CD8-positive, alpha-beta memory T cell (primary cell): Measurements from ENCODE around the gene PKN1. TPM values are rescaled to one million over a fixed set of nuclear protein-coding genes. Genes with fewer than 3 reads are reported as not detected.
A peak's percentile ranks its signal among the peaks of the same experiment; 100 is the strongest.

Experiments
- CTCF ChIA-PET: fragments of 350-600 bp; sonication (Branson Sonifier 250); formaldehyde crosslinking; loops from one replicate; lab custom pipeline; 2021; ENCODE audit warnings: antibody characterized with exemption; lab: Charles Lee
- POLR2A ChIA-PET: fragments of 350-600 bp; sonication (Branson Sonifier 250); formaldehyde crosslinking; loops from one replicate; lab custom pipeline; 2021; ENCODE audit warnings: antibody characterized with exemption; lab: Charles Lee
- DNase-seq, 5 donors: peaks; one replicate each; pipeline versions ENCODE4 v3.0.0 to v3.0.0-alpha.2; 2020 to 2022; ENCODE audit warnings: mixed read lengths in 1 of 5
- H3K27ac ChIP-seq: one replicate; pipeline ENCODE4 v1.7.0; 2013; ENCODE audit warnings: low read depth, mild to moderate bottlenecking, low read length, moderate library complexity
- H3K27me3 ChIP-seq: 2 replicates; pipeline ENCODE4 v1.7.0; 2013; ENCODE audit warnings: low read length, mild to moderate bottlenecking; ENCODE audit not compliant: insufficient read depth, poor library complexity, severe bottlenecking
- H3K36me3 ChIP-seq: 2 replicates; pipeline ENCODE4 v1.7.0; 2013; ENCODE audit warnings: mild to moderate bottlenecking, low read length, moderate library complexity; ENCODE audit not compliant: insufficient read depth
- H3K4me1 ChIP-seq: 2 replicates; pipeline ENCODE4 v1.7.0; 2013; ENCODE audit warnings: mild to moderate bottlenecking, low read length, moderate library complexity; ENCODE audit not compliant: insufficient read depth
- H3K4me3 ChIP-seq: 2 replicates; pipeline ENCODE4 v1.7.0; 2013; ENCODE audit warnings: mild to moderate bottlenecking, low read length
- H3K9me3 ChIP-seq: 2 replicates; pipeline ENCODE4 v1.7.0; 2013; ENCODE audit warnings: mild to moderate bottlenecking, low read length
- H3K27ac Mint-ChIP-seq, 8 donors: one replicate each; pipeline ENCODE4 v1.8.0; 2020 to 2021; ENCODE audit warnings: mixed read lengths in 8 of 8, mild to moderate bottlenecking in 6 of 8, inconsistent platforms in 3 of 8, moderate library complexity in 3 of 8
- H3K27me3 Mint-ChIP-seq, 2 donors: one replicate each; pipeline ENCODE4 v1.8.0; 2020 to 2021; ENCODE audit warnings: mixed read lengths in 2 of 2, mild to moderate bottlenecking in 1 of 2, moderate library complexity in 1 of 2
- H3K36me3 Mint-ChIP-seq, 3 donors: one replicate each; pipeline ENCODE4 v1.8.0; 2020 to 2021; ENCODE audit warnings: mixed read lengths in 3 of 3, inconsistent platforms in 1 of 3, mild to moderate bottlenecking in 1 of 3
- H3K4me1 Mint-ChIP-seq, 3 donors: one replicate each; pipeline ENCODE4 v1.8.0; 2020 to 2021; ENCODE audit warnings: mixed read lengths in 3 of 3, inconsistent platforms in 1 of 3, mild to moderate bottlenecking in 1 of 3
- H3K4me3 Mint-ChIP-seq, 7 donors: one replicate each; pipeline ENCODE4 v1.8.0; 2020 to 2021; ENCODE audit warnings: mixed read lengths in 7 of 7, mild to moderate bottlenecking in 6 of 7, moderate library complexity in 4 of 7, inconsistent platforms in 2 of 7
- H3K9me3 Mint-ChIP-seq, 5 donors: one replicate each; pipeline ENCODE4 v1.8.0; 2020 to 2022; ENCODE audit warnings: mixed read lengths in 5 of 5, mild to moderate bottlenecking in 3 of 5, moderate library complexity in 2 of 5, inconsistent platforms in 1 of 5
- polyA plus RNA-seq: library from polyadenylated mRNA; unstranded; fragments of 300-500 nt; fragmentation: Illumina TruSeq; gene quantifications from one replicate; pipeline ENCODE4 v1.2.3, GENCODE V29; 2021
- total RNA-seq, 2 experiments: library from RNA; stranded (reverse); gene quantifications; one replicate each; pipeline ENCODE4 v1.2.3, GENCODE V29; 2021

Gene PKN1
- total and polyA plus RNA-seq, 3 experiments from 2014 or later: 86.6 to 205 (median 177) TPM

DNA sequence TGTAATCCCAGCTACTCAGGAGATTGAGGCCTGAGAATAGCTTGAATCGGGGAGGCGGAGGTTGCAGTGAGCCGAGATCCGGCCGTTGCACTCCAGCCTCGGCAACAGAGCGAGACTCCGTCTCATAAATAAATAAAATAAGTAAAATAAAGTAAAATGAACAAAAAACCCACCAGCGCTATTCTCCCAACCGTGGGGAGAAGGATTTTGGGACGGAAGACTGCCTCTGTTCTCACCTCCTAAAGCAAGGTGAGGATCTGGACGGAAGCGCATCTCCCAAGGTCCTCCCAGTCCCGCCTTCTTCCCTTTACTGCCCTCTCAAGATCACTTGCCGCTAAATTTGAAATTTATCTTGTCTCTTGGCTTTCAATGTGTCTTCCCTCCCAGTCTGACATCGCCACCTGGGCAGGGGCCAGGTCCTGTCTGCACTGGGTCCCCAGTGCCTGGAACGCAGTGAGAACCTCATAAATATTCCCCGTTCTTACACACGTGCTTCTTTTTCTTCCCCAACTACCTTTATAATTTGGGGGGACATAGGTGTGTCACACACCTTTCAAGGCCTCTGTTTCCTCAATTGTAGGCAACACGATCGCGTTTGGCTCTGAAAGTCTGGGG, 86.2 kb downstream of the PKN1 start:
- POLR2A ChIA-PET: interaction anchor here (0.6 to 9.7 kb wide), 5 partner anchors 11 to 1837 kb away, joined by 3 to 175 read pairs (median 11); partner anchors contain the start of gene TECR

DNA sequence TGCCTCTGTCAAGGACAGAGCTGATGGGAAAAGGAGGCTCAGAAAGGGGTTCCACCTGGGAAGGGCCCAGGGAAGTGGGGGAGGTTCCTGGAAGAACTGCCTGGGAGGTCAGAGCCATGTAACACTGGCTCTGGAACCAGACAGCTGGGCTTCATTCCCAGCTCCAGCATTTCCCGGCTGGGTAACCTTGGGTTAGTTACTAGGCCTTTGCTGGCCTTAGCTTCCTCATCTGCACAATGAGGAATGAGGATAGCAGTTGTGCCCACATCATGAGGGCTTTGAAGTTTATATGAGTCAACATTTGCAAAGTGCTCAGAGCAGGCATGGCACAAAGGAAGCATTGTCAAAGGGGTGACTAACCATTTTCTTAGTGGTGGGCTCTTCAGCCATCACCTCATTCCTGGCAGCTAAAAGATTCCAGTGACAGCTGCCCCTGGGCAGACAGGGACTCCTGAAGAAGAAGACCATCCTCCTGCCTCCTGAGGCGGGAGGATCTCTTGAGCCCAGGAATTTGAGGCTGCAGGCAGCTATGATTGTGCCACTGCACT, 86.8 kb downstream of the PKN1 start:
- H3K36me3 Mint-ChIP-seq: peaks cover 13 to 31% (median 20%) of the 10 kb centered on the region in 3 donors
- no peak for DNase-seq
- H3K27me3 Mint-ChIP-seq: peaks cover 0 to 13% of the 10 kb centered on the region in 2 donors
- no peaks in the 10 kb centered on the region for H3K9me3 Mint-ChIP-seq
- H3K36me3 ChIP-seq: peaks cover 24% of the 10 kb centered on the region
- H3K4me3 ChIP-seq: peak overlapping the region; percentile 15
- H3K27ac Mint-ChIP-seq: peak overlapping the region; percentile 83 to 98 (median 96)
- CTCF ChIA-PET: interaction anchor here (1.4 to 6.2 kb wide), 2 partner anchors 10 to 14 kb away, joined by 5 to 65 read pairs; no protein-coding TSS in a partner anchor
- H3K4me3 Mint-ChIP-seq: peak overlapping the region in 6 of 7 donors; percentile 39 to 94 (median 70)
- peaks cover 80% of the 10 kb centered on the region for H3K4me1 ChIP-seq
- peak overlapping the region; percentile 92 for H3K27ac ChIP-seq
- peaks cover 67 to 72% (median 71%) of the 10 kb centered on the region in 3 donors for H3K4me1 Mint-ChIP-seq
- POLR2A ChIA-PET: interaction anchor here (0.6 to 9.7 kb wide), 3 partner anchors 14 to 1838 kb away, joined by 3 to 175 read pairs (median 11); no protein-coding TSS in a partner anchor
- H3K27me3 ChIP-seq: no peaks in the 10 kb centered on the region
- no peaks in the 10 kb centered on the region for H3K9me3 ChIP-seq

More for the DNA sequence above, 86.2 kb downstream of the PKN1 start:
- Histone ChIP-seq H3K27me3 (no peaks in the 10 kb centered on the region), H3K4me3 (peak overlapping the region; percentile 51), H3K9me3 (no peaks in the 10 kb centered on the region), H3K36me3 (peaks cover 30% of the 10 kb centered on the region), H3K4me1 (peaks cover 84% of the 10 kb centered on the region), H3K27ac (peak overlapping the region; percentile 92)
- Mint-ChIP-seq H3K4me1 (peaks cover 72 to 78% (median 77%) of the 10 kb centered on the region in 3 donors), H3K4me3 (peak overlapping the region; percentile 71 to 98 (median 96)), H3K27me3 (peaks cover 0 to 13% of the 10 kb centered on the region in 2 donors), H3K9me3 (no peaks in the 10 kb centered on the region), H3K36me3 (peaks cover 17 to 37% (median 25%) of the 10 kb centered on the region in 3 donors), H3K27ac (peak overlapping the region; percentile 83 to 98 (median 96))
- CTCF ChIA-PET: interaction anchor here (1.4 to 6.2 kb wide), 4 partner anchors 9 to 37 kb away, joined by 3 to 65 read pairs (median 10); no protein-coding TSS in a partner anchor
- no peak for DNase-seq

DNA sequence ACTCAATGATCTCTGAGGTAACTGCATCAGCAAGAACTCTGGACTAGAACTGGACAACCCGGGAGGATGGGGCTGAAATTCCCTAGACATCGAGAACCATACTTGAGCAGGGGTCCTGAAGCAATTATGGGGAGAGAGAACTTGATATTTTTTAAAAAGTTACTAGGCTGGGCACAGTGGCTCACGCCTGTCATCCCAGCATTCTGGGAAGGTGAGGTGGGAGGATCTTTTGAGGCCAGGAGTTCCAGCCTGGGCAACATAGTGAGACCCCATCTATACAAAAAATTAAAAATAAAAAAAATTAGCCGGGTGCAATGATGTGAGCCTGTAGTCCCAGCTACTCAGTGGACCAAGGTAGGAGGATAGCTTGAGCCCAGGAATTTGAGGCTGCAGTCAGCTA, 87.4 kb downstream of the PKN1 start:
- peaks cover 9 to 25% (median 14%) of the 10 kb centered on the region in 3 donors for H3K36me3 Mint-ChIP-seq
- no peaks in the 10 kb centered on the region for H3K9me3 Mint-ChIP-seq
- H3K36me3 ChIP-seq: peaks cover 18% of the 10 kb centered on the region
- no peak for DNase-seq
- H3K9me3 ChIP-seq: no peaks in the 10 kb centered on the region
- no peaks in the 10 kb centered on the region for H3K27me3 ChIP-seq
- peak overlapping the region; percentile 92 for H3K27ac ChIP-seq
- H3K27me3 Mint-ChIP-seq: peaks cover 0 to 13% of the 10 kb centered on the region in 2 donors
- no peak overlapping the region for H3K4me3 ChIP-seq
- H3K27ac Mint-ChIP-seq: peak overlapping the region; percentile 83 to 98 (median 96)
- POLR2A ChIA-PET: interaction anchor here (9.7 kb wide), 1 partner anchor 15 kb away, joined by 175 read pairs; no protein-coding TSS in a partner anchor
- H3K4me3 Mint-ChIP-seq: peak overlapping the region in 3 of 7 donors; percentile 66 to 73 (median 71)
- CTCF ChIA-PET: interaction anchor here (0.9 to 6.2 kb wide), 3 partner anchors 11 to 39 kb away, joined by 3 to 65 read pairs (median 5); no protein-coding TSS in a partner anchor
- H3K4me1 Mint-ChIP-seq: peaks cover 63 to 69% (median 69%) of the 10 kb centered on the region in 3 donors
- H3K4me1 ChIP-seq: peaks cover 74% of the 10 kb centered on the region

Other genes starting within 250 kb of the PKN1 start
- gene ADGRL1, start 227.1 kb upstream of the PKN1 start, total RNA-seq: 1 to 10 TPM; 5.8 TPM
- gene ADGRL1, start 227.1 kb upstream of the PKN1 start, polyA plus RNA-seq: 0.81 TPM
- 100 to 1,000 TPM; 231 to 233 TPM for gene ADGRE5, start 51.9 kb upstream of the PKN1 start, total RNA-seq
- 311 TPM for gene ADGRE5, start 51.9 kb upstream of the PKN1 start, polyA plus RNA-seq
- 100 to 1,000 TPM; 298 to 302 TPM for gene DDX39A, start 14.0 kb upstream of the PKN1 start, total RNA-seq
- gene DDX39A, start 14.0 kb upstream of the PKN1 start, polyA plus RNA-seq: 110 TPM
- not detected for gene PTGER1, start 42.0 kb downstream of the PKN1 start, total RNA-seq
- gene PTGER1, start 42.0 kb downstream of the PKN1 start, polyA plus RNA-seq: not detected
- gene GIPC1, start 62.8 kb downstream of the PKN1 start, total RNA-seq: 10 to 100 TPM; 32.7 to 36.7 TPM
- 43.4 TPM for gene GIPC1, start 62.8 kb downstream of the PKN1 start, polyA plus RNA-seq
- gene DNAJB1, start 85.1 kb downstream of the PKN1 start, total RNA-seq: 100 to 1,000 TPM in 1 of 2 experiments, 10 to 100 TPM in 1; 98.6 to 103 TPM
- gene DNAJB1, start 85.1 kb downstream of the PKN1 start, polyA plus RNA-seq: 385 TPM
- 100 to 1,000 TPM; 114 to 123 TPM for gene TECR, start 96.3 kb downstream of the PKN1 start, total RNA-seq
- gene TECR, start 96.3 kb downstream of the PKN1 start, polyA plus RNA-seq: 268 TPM
- 100 to 1,000 TPM; 123 to 126 TPM for gene NDUFB7, start 138.8 kb downstream of the PKN1 start, total RNA-seq
- 235 TPM for gene NDUFB7, start 138.8 kb downstream of the PKN1 start, polyA plus RNA-seq
- 1 to 10 TPM in 1 of 2 experiments, under 1 TPM in 1; 0.72 to 1.5 TPM for gene CLEC17A, start 149.8 kb downstream of the PKN1 start, total RNA-seq
- gene CLEC17A, start 149.8 kb downstream of the PKN1 start, polyA plus RNA-seq: not detected
- not detected for gene ADGRE3, start 241.5 kb downstream of the PKN1 start, total RNA-seq
- gene ADGRE3, start 241.5 kb downstream of the PKN1 start, polyA plus RNA-seq: 0.17 TPM